Lower leg skin (tissue), 4 donors: ENCODE data around the gene ELOVL5. TPM values are rescaled to one million over a fixed set of nuclear protein-coding genes. Genes with fewer than 3 reads are reported as not detected.

Source experiments
- DNase-seq, 2 donors: peaks; one replicate each; pipeline ENCODE4 v3.0.0-alpha.2; 2019; ENCODE audit warnings: low spot score in 2 of 2
- H3K4me3 ChIP-seq: fragments of 200-600 bp; sonication (generic); 2 replicates; pipeline ENCODE4 v1.5.1; 2017; ENCODE audit warnings: mild to moderate bottlenecking, low read depth; ENCODE audit not compliant: poor library complexity, severe bottlenecking
- POLR2A ChIP-seq, 2 donors: fragments of 450-650 bp; IDR thresholded peaks; one replicate each; pipeline ENCODE4 v1.6.1; 2016 to 2017; ENCODE audit warnings: antibody characterized with exemption in 2 of 2, mild to moderate bottlenecking in 1 of 2, moderate library complexity in 1 of 2
- WGBS, 2 donors: methylation state at CpG; one replicate each; pipeline ENCODE4 v1.1.5; 2018; 5-methylcytosine and 5-hydroxymethylcytosine counted together
- intact Hi-C: fragments of 100-400 bp; cut with DNase I; formaldehyde crosslinking; loops from one replicate; pipeline ENCODE4 v1.15.0; 2023; ENCODE audit warnings: low total_unique reads
- total RNA-seq, 4 donors: library from RNA; depleted of rRNA; stranded (reverse); fragments of >200 nt; gene quantifications; one replicate each; pipeline ENCODE4 v1.1.0, GENCODE V29; 2016
- TF ChIP-seq, protein P1 (sequence below), 3 donors: fragments of 450-650 bp; IDR thresholded peaks; one replicate each; pipeline ENCODE4 v1.5.1; 2016; ENCODE audit warnings: antibody characterized with exemption in 3 of 3, mild to moderate bottlenecking in 3 of 3, moderate library complexity in 2 of 3

The ELOVL5 gene
- total RNA-seq, 4 donors from 2014 or later: 20.7 to 45.0 (median 38.8) TPM

GRCh38 chr6:53251033-53251672, 97.6 kb downstream of the ELOVL5 start:
- TF ChIP-seq, protein P1, sequence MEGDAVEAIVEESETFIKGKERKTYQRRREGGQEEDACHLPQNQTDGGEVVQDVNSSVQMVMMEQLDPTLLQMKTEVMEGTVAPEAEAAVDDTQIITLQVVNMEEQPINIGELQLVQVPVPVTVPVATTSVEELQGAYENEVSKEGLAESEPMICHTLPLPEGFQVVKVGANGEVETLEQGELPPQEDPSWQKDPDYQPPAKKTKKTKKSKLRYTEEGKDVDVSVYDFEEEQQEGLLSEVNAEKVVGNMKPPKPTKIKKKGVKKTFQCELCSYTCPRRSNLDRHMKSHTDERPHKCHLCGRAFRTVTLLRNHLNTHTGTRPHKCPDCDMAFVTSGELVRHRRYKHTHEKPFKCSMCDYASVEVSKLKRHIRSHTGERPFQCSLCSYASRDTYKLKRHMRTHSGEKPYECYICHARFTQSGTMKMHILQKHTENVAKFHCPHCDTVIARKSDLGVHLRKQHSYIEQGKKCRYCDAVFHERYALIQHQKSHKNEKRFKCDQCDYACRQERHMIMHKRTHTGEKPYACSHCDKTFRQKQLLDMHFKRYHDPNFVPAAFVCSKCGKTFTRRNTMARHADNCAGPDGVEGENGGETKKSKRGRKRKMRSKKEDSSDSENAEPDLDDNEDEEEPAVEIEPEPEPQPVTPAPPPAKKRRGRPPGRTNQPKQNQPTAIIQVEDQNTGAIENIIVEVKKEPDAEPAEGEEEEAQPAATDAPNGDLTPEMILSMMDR (IDR thresholded peaks at IDR 0.05): no peak
- TF ChIP-seq POLR2A (IDR thresholded peaks at IDR 0.05): no peak
- intact Hi-C loops: no loop called here
- WGBS, 2 donors: 61 to 71% methylated on average over 3 of the region's 3 CpGs
- H3K4me3 ChIP-seq: no peak overlapping the region
- DNase-seq: no peak

- intact Hi-C loops: no loop called here
- DNase-seq: no peak
- no peak for TF ChIP-seq POLR2A (IDR thresholded peaks at IDR 0.05)
- TF ChIP-seq, protein P1 (IDR thresholded peaks at IDR 0.05): no peak
- no peak overlapping the region for H3K4me3 ChIP-seq
- 58 to 68% methylated on average over 8 of the region's 8 CpGs for WGBS, 2 donors
Measured at GRCh38 chr6:53250176-53251032, 98.3 kb downstream of the ELOVL5 start.

DNA sequence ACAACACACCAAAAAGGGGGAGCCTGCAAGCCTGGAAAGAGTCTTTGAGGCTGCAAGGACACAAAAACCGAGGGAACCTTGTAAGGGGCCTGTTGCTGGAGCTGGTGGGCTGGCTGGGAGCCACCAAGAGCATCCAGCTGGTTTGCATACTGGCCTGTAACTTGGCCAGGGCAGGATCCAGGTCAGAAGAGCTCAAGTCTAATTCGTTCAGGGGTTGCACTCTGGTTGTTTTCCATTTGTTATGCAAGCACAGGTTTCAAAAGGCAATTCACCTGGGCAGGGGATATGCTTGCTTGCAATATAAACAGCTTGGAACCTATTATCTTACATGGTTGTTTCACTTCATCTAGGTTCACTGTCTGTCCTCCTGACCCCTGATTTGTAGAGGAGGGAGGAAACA, 101.8 kb downstream of the ELOVL5 start:
- no peak for DNase-seq
- no peak for TF ChIP-seq POLR2A (IDR thresholded peaks at IDR 0.05)
- TF ChIP-seq, protein P1 (IDR thresholded peaks at IDR 0.05): no peak
- WGBS, 2 donors: 57 to 69% methylated on average over 2 of the region's 2 CpGs
- no peak overlapping the region for H3K4me3 ChIP-seq
- intact Hi-C loops: no loop called here

DNA sequence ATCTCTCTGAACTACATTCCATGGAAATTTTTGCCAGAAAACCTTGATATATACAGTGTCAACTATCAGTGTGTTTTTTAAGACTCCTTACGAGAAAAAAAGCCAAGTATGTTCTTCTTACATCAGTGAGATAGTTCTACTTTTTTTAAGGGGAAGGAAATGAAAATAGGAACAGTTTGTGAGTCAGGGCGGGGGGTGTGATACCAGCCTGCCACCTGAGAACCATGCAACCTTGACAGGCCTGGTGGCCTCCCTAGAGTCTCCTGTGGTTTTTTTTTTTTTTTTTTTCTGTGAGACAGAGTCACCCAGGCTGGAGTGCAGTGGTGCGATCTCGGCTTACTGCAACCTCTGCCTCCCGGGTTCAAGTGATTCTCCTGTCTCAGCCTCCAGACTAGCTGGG, 103.8 kb downstream of the ELOVL5 start:
- H3K4me3 ChIP-seq: no peak overlapping the region
- no peak for DNase-seq
- WGBS, 2 donors: 78 to 85% methylated on average over 5 of the region's 5 CpGs
- TF ChIP-seq, protein P1 (IDR thresholded peaks at IDR 0.05): no peak
- no peak for TF ChIP-seq POLR2A (IDR thresholded peaks at IDR 0.05)
- intact Hi-C loops: no loop called here

GRCh38 chr6:53244399-53244931, 104.3 kb downstream of the ELOVL5 start:
- H3K4me3 ChIP-seq: no peak overlapping the region
- 87 to 91% methylated on average over 4 of the region's 4 CpGs for WGBS, 2 donors
- TF ChIP-seq, protein P1 (IDR thresholded peaks at IDR 0.05): no peak
- no peak for TF ChIP-seq POLR2A (IDR thresholded peaks at IDR 0.05)
- intact Hi-C loops: no loop called here
- no peak for DNase-seq
